ENCODE results near the gene FHL3.

FHL3 gene

DNA sequence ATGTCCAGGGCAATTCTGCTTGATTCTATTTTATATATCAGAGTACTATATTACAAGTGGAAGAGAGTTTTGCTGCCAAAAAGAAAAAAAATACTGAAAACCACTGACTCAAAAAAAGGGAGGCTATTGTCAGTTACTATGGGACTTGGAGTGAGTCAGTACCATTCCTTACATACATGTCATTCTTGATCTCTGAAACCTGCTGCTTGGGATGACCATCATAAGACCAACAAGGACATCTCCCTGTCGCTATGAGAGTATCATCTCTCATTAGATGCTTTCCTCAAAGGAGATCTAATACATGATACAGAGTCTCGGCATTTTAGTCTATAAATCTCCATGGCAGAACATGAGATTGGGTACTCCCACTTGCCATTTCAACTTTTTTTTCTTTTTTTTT lies 46.6 kb downstream of the FHL3 start:
- in situ Hi-C loops (cut with MboI; ENCODE audit: low pct_unique_long_range_greater_than_20kb, low sequenced_read_pairs, unreplicated experiment), result no loop called here
- no peak for DNase-seq (ENCODE audit: low spot score)
- TF ChIP-seq, protein P1, sequence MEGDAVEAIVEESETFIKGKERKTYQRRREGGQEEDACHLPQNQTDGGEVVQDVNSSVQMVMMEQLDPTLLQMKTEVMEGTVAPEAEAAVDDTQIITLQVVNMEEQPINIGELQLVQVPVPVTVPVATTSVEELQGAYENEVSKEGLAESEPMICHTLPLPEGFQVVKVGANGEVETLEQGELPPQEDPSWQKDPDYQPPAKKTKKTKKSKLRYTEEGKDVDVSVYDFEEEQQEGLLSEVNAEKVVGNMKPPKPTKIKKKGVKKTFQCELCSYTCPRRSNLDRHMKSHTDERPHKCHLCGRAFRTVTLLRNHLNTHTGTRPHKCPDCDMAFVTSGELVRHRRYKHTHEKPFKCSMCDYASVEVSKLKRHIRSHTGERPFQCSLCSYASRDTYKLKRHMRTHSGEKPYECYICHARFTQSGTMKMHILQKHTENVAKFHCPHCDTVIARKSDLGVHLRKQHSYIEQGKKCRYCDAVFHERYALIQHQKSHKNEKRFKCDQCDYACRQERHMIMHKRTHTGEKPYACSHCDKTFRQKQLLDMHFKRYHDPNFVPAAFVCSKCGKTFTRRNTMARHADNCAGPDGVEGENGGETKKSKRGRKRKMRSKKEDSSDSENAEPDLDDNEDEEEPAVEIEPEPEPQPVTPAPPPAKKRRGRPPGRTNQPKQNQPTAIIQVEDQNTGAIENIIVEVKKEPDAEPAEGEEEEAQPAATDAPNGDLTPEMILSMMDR (IDR thresholded peaks at IDR 0.05; ENCODE audit: extremely low read depth, insufficient read depth, missing control alignments), result no peak

DNA sequence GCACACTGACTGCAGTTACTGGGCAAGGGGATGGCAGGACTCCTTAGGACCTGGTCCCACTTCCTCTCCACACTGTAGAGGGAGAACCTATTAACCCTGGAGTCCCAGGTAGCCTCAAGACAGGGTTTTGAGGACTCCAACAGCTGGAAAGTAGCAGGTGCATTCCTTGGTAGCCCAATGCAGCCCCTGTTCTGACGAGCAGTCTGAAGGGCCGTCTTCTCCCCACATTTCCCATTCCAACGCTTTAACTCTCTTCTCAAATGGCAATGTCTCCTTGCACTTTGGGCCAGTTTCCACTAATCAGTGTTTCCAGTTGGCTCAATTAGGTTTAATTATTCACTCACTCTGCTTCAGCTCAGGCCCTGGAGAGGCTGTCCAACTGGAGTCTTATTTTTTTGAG lies 49.6 kb downstream of the FHL3 start:
- in situ Hi-C loops (cut with MboI; ENCODE audit: low pct_unique_long_range_greater_than_20kb, low sequenced_read_pairs, unreplicated experiment), result no loop called here
- TF ChIP-seq, protein P1 (IDR thresholded peaks at IDR 0.05; ENCODE audit: extremely low read depth, insufficient read depth, missing control alignments), result no peak
- no peak for DNase-seq (ENCODE audit: low spot score)

DNA sequence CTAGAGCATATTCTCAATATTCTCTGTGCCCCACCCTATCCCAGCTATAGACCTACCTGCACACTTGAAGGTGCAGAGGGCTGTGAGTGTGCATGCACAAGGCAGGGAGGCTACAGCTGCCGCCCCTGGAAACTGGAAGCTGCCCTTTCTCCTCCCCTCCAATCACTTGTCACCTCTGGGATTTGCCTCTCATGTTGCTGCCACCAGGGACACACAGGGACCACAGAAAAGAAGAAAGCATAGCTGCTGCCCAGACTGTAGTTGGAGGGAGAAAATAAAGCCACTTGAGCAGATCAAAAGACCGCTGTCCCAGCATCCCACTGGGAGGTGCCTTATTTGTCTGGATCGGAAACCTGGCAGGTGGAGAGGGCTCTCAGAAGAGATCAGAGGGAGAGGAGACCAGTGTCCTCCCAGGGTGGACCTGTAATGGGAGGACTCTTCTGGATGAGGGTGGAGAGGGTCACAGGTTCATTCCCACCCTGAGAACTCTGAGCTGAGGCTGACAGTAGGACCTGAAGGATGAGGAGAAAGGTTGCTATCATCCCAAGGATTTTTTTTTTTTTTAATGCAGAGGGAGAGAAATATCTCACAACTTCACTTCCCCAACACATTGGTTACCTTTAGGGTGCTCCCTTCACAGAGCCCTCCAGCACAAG lies 50.9 kb downstream of the FHL3 start:
- no peak for DNase-seq (ENCODE audit: low spot score)
- in situ Hi-C loops (cut with MboI; ENCODE audit: low pct_unique_long_range_greater_than_20kb, low sequenced_read_pairs, unreplicated experiment), result no loop called here
- TF ChIP-seq, protein P1 (IDR thresholded peaks at IDR 0.05; ENCODE audit: extremely low read depth, insufficient read depth, missing control alignments), result no peak

DNA sequence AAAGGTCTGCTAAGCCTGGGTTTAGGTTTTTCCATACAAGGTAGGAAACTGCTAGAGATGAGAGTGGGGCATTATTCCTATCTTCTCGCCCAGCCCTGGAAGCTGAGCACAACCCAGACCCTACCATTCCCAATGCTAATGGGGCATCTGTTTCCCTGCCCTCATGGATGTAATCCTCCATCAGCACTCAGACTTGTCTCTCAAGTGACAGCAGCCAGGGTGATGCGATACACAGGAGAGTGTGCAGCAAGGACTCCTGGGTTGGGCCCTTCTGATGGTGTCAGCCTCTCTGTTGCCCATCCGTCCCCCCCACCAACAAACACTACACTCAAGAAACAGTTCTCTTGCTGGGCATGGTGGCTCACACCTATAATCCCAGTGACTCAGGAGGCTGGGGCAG lies 52.6 kb downstream of the FHL3 start:
- in situ Hi-C loops (cut with MboI; ENCODE audit: low pct_unique_long_range_greater_than_20kb, low sequenced_read_pairs, unreplicated experiment), result no loop called here
- TF ChIP-seq, protein P1 (IDR thresholded peaks at IDR 0.05; ENCODE audit: extremely low read depth, insufficient read depth, missing control alignments), result no peak
- DNase-seq (ENCODE audit: low spot score), result no peak

DNA sequence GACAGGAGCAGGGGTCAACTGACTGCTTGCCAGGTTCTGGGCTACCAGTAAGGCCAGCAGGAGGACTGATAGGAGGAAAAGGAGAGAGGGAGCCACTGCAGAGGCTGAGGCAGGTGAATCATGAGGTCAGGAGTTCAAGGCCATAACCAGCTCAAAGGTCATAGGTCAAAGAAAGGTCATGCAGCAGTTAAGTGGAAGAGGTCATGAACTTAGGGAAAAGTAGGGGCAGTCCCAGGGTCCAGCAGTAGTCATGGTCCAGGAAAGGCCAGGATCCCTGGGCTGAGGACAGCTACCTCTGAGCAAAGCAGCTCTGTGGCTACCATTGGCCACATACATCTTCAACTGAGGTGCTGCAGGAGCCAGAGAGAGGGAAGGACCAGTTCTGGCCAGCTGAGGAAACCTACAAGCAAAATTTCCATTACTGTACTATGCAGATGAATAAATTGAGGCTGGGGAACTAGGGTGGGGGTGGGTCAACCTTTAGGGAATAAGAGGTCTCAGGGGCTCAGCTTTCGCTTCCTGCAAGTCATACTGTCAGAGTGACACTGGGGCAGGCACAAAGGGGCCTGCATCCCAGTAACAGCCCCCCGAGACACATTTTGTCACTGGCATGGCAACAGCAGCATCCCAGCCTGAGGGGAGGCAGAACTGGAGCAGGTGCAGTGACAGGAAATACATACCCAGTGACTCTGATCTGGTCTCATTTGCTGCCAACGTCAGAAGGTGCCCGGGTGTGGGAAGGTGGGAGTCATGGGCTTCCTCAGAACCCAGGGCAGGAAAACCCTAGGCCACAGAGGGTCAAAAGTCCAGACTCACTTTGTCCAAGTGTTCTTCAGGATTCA lies 53.3 kb downstream of the FHL3 start:
- in situ Hi-C loops (cut with MboI; ENCODE audit: low pct_unique_long_range_greater_than_20kb, low sequenced_read_pairs, unreplicated experiment), result no loop called here
- DNase-seq (ENCODE audit: low spot score), result no peak
- TF ChIP-seq, protein P1 (IDR thresholded peaks at IDR 0.05; ENCODE audit: extremely low read depth, insufficient read depth, missing control alignments), result no peak

DNA sequence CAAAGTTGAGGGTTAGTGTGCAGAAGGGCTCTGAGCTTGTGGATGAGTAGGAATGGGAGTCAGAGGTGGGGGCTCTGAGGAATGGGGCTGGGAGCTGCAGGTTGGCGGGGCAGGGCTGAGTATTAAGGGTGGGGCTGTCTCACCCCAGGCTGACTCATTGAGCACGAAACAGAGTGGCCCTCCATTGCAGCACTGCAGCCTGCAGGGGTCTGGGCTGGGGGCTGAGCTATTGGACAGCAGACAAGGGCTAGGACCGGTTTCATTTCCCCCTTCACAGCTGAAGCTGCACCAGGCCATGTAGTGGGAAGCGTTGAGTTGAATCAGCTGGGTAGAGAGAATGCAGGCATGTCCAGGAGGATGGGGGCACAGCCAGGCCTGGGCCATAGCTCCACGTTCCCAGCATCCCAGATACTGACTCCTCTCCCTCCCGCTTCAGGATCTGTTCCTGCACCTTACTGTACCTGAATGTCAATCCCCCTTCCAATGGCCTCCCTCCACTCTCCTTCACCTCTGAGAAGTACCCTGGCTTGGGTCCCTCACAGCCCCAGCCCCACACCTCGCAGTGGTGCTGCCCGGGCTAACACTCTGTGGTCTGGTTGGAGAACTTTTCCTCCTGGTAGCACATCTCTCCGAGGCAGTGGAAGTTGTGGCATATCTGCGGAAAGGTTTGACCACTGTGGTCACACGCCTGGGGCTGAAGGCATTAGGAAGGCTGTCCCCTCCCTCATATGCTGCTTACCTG lies 54.1 kb downstream of the FHL3 start:
- TF ChIP-seq, protein P1 (IDR thresholded peaks at IDR 0.05; ENCODE audit: extremely low read depth, insufficient read depth, missing control alignments), result no peak
- DNase-seq (ENCODE audit: low spot score), result no peak
- in situ Hi-C loops (cut with MboI; ENCODE audit: low pct_unique_long_range_greater_than_20kb, low sequenced_read_pairs, unreplicated experiment), result no loop called here

Data from GM13977 (cell line).